NCI-H2081 treated with DMSO at 0.1 percent for 48 hours (cell line): ENCODE data around the gene AFG3L2.

Source experiments
- DNase-seq: peaks from one replicate; lab custom pipeline; 2025; lab: John Stamatoyannopoulos, UW

The AFG3L2 gene

DNA sequence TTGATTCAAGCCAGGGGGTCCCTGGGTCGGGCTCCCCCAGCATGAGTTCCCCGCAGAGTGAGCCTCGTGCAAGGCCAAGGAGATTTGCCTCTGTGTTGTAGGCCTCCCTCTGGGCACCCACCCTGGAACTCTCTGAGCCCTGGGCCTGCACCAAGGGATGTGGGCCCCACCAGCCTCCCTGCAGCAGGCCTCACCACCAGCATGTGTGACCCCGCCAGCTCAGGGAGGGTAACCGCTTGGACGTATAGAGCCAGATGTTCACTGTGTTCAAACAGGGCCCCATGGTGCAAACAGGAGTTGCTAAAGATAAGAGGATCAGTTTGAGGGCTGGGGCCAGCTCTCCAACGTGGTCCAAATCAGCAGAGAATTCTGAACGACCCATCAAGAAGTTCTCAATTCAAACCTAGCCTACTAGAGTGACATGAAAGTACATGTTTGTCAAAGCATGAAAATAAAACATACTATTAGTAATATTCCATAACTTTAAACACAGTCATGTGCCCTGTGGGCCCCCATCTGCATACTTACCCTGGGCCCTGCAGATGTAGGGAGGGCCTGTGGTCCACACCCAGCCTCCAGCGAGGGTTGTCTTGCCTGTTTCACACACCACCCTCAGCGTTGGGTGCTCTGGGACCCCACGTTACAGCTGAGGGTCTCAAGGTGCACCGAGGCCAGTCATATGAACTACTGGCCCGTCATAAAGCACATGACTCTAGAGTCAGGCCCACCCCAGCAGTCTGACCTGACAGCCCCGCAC is 74.5 kb downstream of the AFG3L2 start:
- no peak for DNase-seq

DNA sequence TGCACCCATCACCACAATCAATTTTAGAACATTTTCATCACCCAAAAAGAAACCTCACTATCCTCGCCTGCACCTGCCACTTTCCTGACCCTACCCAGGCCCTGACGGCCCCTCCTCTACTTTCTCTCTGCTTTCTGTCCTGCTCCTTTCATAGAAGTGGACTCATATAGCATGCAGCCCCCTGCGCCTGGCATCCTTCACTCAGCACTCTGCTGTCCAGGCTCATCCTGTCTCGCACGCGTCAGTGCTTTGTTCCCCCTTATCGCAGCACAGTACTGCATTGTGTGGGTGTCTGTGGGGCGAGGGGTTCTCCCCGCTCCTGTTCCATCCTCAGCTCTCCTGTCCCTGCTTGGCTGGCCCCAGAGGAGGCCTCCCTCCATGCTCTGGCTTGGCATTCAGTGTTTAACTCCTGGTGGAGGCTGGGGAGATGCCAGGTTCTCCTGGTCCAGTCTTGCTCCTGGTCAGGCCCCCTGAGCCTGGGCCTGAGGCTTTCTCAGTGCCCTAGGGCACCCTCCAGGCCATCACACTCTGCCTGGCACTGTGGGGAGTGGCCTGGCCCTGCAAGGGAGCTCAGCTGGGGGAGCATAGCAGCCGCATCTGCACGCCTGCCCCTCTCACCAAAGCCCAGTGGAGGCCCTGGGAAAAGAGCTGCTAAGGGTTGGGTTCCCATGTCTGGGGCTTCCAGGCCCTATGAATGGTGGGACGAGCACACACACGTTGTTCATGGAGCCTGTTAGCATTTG is 75.6 kb downstream of the AFG3L2 start:
- DNase-seq, result no peak

DNA sequence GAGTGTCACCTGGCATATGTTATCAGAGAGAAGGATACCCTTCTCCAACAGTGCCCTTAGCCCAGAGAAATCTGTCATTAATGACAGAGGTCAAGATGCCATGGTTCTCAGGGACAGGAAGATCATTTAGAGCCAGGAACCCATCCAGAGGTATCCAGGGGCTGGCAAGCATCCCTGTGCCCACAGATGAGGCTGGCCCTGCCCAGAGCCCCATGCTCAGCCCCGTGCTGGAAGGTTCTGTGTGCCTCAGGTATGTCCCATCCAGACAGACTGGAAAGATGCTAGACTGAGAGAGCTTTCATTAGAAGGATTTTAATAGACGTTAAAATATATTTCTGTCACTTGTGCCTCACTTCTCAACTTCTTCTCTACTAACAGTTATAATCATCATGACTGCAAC is 77.2 kb downstream of the AFG3L2 start:
- DNase-seq, result no peak

DNA sequence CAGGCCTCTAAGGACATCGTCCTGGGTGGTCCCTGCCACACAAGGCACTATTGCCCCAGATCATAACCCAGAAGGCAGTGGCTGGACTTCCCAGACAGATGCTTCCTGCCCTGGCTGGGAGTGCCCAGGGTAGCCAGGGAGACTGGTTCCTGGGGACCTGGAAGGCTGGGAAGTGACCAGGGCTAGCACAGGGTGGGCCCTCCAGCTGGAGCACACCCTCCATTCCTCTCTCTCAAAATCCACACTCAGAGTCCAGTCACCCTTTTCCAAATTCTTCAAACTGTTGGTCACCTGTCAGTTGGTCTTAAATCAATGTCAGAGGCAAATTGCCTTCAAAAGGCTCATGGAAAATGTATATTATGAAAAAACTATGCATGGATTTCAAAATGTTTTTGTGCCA is 80.6 kb downstream of the AFG3L2 start:
- no peak for DNase-seq

DNA sequence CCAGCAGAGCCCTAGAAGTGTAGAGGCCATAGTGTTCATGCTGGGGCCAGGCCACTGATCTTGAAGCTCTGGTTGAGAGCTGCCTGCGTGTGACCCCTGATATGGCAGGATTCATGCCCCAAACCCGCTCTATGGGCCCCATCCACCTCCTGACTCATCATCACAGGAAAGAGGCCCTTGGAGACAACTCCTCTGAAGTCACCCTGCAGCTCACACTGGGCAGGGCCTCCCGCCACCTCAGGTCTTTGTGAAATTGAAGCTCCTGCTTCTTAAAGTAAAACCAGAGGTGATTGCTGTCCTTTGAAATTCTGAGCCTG is 81.0 kb downstream of the AFG3L2 start:
- DNase-seq, result no peak

DNA sequence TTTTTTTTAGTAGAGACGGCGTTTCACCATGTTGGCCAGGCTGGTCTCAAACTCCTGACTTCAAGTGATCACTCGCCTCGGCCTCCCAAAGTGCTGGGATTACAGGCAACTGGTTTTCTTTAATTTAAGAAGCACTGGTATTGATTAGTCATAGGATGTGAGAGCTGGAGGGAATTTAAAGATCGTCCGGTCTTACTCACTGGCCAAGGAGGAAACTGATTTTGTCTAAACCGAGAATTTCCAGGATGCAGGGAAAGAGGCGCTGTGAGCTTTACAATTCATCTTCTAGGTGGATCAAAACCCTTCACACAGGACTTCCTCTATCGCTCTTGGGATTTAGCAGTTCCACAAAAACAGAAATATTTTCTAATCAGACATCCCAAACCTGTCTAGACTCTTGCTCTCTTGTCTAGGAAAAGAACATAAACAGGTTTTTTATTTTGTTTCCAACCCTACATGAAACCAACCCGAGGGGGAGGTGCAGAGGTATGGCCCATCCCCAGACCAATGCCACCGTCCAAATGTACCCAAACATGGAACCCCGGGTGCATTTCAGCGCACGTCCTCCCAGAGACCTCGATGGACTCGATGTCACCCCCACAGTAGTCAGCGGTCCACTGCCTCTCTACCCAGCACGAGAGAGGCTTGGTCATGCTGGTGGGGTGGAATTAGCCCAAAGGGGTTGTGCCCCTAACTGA is 81.5 kb downstream of the AFG3L2 start:
- DNase-seq, result no peak

DNA sequence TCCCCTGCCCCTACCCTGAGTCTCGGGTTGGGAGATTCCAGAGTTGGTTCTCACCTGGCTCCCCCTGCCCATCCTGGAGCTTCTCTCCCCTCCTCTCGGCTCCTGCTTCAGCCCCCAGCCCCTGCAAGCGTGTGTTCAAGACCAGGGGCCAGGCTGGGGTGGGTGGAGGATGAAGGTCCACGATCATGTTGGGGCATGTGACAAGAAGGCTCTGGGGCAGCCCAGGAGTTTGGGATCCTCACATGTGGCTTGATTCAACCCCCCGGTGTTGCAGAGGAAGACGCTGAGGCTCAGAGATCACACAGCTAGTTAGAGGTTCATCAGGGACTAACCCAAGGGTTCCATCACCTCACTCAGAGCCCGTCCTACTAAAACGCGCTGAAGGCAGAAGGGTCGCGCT is 83.2 kb downstream of the AFG3L2 start:
- DNase-seq, result no peak

DNA sequence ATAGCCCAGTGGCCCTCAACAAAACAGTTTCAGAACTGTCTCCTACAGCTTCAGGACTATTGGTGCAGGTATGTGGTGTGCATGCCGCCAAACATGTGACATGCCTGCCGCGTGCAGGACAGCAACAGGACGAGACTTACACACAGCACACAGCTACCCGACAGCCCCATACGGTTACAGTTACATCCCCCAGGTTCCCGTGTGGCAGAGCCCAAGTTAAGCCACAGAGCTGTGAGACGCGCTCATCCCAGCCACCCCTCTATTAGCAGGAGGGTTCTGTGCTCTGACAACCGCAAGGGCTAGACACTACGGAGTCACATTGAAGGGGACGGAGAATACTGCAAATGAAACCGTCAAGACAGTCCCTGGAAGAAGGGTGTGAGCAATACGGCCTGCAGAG is 85.3 kb downstream of the AFG3L2 start:
- no peak for DNase-seq

DNA sequence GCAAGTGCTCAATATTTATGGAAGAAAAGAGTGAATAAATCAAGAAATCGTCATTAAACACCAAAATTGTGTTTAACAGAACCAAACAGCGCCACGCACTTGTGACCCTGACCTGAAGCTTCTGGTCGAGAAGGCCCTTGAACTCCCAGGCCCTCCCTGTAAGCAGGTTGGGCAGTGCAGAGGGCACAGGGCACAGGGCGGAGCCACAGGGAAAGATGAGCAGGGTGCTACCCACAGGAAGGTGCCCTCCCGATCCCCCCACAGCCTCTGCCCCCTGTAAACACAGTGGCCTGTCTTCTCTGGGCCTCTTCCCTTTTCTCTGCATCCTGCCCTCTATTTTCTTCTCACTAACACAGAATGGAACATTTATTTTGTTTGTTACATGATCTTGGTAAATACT is 85.9 kb downstream of the AFG3L2 start:
- DNase-seq, result no peak

DNA sequence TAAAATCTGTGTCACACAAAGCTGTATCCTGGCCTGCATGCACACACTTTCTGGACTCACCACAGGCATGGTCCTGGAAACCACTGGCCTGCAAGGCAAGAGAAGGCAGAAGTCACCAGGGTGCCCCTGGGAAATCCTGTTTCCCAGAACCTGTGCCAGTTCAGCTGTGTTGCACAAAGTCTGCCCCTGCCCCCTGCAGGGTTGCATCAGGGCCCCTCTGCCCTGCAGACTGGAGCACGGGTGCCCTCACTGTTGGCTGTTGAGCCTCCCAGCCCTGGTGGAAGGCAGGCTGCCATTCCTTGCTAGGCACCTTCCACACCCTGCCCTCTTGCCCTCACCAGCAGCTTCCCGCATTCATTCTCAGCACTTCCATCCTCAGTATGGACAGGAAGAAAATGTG is 86.9 kb downstream of the AFG3L2 start:
- no peak for DNase-seq

DNA sequence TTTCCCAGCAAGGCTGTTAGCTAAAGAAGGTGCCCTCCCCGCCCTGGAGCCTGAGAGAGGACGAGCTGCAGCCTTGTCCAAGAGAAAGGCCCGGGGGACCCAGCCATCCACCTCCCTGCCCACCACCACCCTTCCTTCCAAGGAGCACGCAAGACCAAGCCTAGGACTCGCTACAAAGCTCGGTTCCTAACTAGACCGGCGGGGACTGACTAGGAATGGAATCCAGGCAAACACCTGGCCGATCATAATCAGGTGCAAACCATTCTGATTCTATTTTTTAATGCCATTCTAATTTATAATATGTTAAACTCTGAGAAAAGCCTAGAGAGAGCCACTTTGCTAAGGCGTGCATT is 88.6 kb downstream of the AFG3L2 start:
- DNase-seq, result no peak

DNA sequence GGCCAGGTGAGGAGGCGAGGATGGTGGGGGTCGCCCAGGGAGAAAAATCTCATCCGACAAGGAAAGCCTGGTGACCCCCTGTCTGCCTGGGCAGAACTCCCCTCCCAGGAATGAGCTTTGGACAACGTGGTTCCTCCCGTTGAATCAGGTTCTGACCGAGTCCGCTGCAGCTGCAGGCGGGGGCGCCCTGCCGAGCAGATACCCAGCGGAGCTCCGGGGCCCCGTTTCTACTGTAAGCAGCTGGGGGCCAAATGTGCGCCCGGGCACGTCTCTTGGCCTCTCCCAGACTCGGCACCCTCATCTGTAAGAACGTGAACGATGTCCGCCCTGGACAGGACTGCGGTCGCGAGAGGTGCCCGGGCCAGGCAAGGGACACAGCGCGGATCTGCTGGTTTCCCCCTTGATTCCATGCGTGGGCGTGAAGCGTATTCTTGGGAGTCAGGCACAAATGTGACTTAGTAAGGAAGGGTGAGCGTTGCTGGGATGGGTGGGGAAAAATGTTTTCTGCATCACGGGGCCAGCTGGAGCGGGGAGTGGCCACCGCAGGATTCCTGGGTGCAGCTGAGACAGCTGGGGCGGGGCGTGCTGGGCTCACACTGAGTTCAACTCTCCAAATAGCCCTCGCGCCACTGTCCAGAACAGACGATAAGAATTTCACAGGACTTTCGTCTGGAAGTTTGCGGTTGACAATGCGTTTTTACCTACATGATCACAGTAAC is 89.2 kb downstream of the AFG3L2 start:
- no peak for DNase-seq

DNA sequence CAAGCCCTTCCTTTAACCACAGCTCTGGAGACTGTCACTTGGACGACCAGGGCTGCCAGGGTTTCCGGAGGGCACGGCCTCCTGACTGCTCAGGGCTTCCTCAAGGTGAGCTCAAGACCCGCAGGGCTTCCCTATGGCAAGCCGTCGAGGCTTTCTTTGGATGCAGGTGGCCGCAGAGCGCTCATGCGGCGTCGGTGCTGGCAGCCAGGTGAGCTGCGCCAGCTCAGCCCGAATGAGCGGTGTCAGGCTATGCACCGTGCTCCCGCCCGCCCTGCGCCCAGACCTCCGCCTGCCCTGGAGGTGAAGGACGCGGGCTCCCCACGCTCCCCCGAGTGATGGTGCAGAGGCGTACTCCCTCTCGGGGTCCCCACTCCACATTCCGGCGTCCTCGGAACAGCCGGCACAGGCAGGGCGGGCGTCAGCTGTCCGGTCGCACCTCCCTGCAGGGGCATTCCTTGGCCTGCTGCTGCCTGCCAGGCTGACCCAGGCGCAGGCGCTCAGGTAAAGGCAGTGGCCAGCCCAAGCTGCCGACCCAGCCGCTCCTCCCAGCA is 89.8 kb downstream of the AFG3L2 start:
- no peak for DNase-seq

DNA sequence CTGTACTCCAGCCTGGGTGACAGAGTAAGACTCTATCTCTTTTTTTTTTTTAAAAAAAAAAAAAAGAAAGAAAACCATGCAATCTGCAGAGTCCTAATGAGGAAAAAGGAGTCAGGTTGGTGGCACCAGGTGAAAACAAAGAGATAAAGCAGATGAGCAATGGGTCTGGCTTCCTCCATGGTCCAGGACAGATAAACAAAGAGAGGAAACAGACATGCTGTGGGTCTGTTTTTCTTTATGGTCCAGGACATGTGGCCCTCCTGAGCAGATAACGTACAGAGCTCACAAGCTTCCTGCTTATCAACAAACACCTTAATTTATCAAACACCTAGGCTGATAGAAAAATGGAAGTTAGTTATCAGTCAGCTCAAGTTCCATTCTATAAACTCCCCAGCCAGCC is 93.4 kb downstream of the AFG3L2 start:
- DNase-seq, result no peak

DNA sequence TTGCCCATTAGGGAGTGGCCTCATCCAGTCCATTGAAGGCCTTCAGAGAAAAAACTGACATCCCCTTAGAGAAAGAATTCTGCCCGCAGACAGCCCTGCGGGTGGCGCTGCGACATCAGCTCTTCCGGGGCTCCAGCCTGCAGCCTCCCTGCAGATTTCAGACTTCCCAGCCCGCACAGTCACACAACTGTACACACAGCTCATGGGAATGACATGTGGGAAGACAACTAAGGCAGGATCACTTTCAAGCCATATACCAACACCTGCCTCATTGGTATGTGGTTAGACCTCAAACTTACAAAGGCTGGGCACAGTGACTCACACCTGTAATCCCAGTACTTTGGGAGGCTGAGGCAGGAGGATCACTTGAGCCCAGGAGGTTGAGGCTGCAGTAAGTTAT is 93.8 kb downstream of the AFG3L2 start:
- DNase-seq, result no peak

DNA sequence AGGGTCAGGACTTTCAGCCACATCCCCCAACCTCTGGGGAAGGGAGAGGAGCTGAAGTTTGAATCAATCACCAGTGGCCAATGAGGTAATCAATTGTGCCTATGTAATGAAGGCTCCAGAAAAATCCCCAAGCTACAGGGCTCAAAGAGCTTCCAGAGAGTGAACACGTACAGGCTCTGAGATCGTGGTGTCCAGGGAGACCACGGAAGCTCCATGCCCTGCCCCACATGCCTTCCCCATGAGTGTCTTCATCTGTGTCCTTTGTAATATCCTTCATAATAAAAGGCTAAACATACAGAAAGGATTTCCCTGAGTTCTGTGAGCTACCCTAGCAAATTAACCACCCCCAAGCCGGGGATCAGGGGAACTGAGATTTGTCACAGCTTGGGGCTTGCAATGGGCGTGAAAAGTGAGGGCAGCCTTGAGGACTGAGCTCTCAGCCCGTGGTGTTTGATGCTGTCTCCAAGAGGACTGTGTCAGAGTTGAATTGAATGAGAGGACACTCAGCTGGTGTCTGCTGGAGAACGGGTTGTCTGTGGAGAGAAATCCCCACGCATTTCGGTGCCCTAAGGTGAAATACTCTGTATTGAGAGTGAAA is 94.5 kb downstream of the AFG3L2 start:
- DNase-seq, result no peak

DNA sequence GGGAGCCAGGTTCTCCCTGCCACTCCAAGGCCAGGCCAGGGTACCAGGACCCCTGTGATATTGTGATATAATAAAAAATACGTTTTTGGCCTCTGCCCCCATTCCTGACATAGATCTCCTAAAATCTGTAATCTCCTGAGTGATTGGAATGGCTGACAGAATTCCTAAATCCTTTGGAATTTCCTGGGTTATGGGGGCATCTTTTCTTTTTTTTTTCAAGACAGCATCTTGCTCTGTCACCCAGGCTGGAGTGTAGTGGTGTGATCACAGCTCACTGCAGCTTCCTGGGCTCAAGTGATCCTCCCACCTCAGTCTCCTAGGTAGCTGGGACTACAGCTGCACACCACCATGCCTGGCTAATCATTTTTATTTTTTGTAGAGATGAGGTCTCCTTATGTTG is 95.2 kb downstream of the AFG3L2 start:
- DNase-seq, result no peak

DNA sequence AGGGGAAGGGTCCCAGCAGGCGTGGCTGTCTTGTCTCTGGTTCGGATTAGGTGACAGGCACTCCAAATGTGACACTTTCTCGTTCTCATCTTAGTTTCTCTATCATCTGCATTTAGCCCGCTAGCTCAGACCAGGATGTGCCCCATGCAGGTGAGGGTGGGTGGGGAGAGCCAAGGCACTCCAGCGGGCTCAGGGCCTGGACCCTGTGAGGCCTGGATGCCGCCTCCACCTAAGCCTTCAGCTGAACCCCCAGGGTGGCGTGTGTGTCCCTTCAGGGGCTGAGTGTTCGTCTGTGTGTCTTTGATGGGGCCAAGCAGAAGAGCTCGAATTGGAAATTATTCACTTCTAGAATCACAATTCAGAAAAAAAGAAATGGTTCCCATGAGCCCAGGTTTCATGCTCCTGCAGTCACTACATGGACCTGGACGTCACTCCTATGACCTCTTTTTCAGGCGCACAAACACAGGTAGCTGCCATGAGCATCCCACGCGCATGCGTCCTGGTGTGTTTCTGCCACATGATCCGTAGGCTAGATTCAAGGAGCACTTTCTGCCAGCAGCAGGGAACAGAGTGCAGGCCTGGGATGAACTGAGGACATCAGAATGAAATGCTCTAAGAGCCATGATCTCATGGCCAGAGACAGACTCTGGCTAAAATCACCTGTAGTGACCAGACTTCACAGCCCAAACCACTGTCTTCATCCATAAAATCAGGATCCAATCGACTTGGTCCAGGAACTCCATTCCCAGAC is 97.1 kb downstream of the AFG3L2 start:
- no peak for DNase-seq
